GM12891 (cell line): ENCODE data around the gene SESTD1.
"Not testable (repeated sequence)": the region's sequence is repeated elsewhere in the genome, so short reads cannot be mapped to it uniquely, and the experiment has no call there.

ENCODE experiments used
- DNase-seq: peaks from one replicate; pipeline ENCODE4 v3.0.0; 2011; ENCODE audit warnings: low spot score; ENCODE audit not compliant: insufficient read length
- FAIRE-seq: peaks from 2 replicates; lab custom pipeline; 2011; peaks lifted over from hg19 to GRCh38; lab: Jason Lieb, UNC
- PAX5 ChIP-seq: IDR thresholded peaks from 2 replicates; pipeline ENCODE4 v1.6.1; 2011; ENCODE audit warnings: low read length, moderate library complexity, mild to moderate bottlenecking; ENCODE audit not compliant: insufficient read depth, severe bottlenecking
- POLR2A ChIP-seq: IDR thresholded peaks from 2 replicates; pipeline ENCODE4 v1.6.1; 2011; ENCODE audit warnings: low read depth, low read length, control low read depth
- POLR2AphosphoS5 ChIP-seq: IDR thresholded peaks from 2 replicates; pipeline ENCODE4 v1.6.1; 2011; ENCODE audit warnings: low read depth, low read length, control low read depth
- POU2F2 ChIP-seq: IDR thresholded peaks from 2 replicates; pipeline ENCODE4 v1.6.1; 2011; ENCODE audit warnings: low read depth, mild to moderate bottlenecking, control low read depth, low read length, moderate library complexity
- SPI1 ChIP-seq: IDR thresholded peaks from 2 replicates; pipeline ENCODE4 v1.6.1; 2011; ENCODE audit warnings: low read depth, low read length, control low read depth
- TAF1 ChIP-seq: IDR thresholded peaks from 2 replicates; pipeline ENCODE4 v1.6.1; 2011; ENCODE audit warnings: low read depth, low read length, control low read depth

Gene SESTD1

DNA sequence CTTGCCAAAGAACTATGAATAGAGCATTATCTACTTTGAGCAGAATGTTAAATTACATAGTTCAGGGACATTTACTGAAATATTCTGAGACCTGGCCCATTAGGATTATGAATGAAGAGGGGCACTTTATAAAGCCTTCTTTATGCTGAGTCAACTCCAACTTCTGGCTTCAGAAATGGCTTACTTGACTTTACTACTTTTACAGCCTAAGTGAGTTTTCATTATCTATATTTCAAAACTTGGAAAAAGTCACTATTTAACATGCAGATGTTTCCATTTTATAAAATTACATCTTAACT is 37.7 kb downstream of the SESTD1 start:
- DNase-seq (no peak), FAIRE-seq (no peak)
- TF ChIP-seq POLR2A (no peak), POU2F2 (no peak), POLR2AphosphoS5 (no peak), PAX5 (no peak), SPI1 (no peak), TAF1 (no peak)

DNA sequence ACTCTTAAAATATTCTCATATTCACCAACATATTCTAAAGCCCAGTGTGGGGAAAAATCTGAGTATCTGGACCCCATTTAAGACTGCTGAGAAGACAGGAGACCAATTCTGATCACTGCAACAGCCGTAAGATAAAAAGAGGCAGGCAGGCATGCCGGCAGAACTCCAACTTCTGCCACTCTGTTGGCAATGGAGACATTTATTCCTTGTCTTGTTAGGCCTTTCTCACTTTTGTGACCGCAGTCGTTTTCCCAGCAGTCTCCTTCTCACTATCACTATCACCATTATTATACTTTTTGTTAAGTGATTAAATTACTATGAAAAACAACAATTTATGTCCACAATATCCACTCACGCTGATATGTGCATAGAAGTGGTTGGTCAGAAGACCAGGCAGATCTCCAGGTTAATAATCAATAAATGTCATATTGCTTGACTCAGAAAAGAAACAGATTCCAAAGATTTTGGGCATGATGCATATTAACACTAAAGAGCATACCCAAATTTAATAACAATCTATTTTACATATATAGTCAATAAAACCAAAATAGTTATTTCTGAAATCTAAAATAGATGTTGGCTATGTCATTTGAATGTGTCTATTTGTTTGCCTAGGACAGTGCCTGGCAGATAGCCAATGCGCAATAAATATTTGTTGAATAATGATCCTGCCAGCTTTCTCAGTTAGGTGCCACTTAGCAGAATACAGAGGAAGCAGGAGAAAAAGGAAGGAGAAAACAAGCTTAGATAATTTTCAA is 38.2 kb downstream of the SESTD1 start:
- no peak for TF ChIP-seq POLR2AphosphoS5
- no peak for TF ChIP-seq POLR2A
- TF ChIP-seq POU2F2 = no peak
- no peak for TF ChIP-seq PAX5
- no peak for TF ChIP-seq TAF1
- TF ChIP-seq SPI1 = no peak
- FAIRE-seq (no peak), DNase-seq (no peak)

DNA sequence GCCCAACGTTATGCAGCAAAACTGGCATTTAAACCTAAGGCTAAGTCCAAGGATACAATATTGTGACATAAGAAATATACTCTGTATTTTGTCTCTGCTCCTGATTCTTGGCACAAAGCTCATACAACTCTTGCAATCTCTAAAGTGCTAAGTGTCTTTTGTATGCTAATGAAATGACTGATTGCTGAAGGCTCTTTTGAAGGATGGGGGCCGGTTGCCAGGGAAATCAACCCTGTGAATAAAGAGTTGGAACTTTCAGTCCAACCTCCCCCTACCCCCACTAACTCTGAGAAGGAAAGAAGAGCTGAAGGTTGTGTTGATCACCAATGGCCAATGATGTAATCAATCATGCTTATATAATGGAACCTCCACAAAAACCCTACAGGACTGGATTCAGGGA is 40.3 kb downstream of the SESTD1 start:
- no peak for FAIRE-seq
- no peak for TF ChIP-seq POLR2A
- no peak for TF ChIP-seq PAX5
- TF ChIP-seq POU2F2 = no peak
- no peak for TF ChIP-seq TAF1
- no peak for TF ChIP-seq SPI1
- TF ChIP-seq POLR2AphosphoS5 = no peak
- DNase-seq = no peak

DNA sequence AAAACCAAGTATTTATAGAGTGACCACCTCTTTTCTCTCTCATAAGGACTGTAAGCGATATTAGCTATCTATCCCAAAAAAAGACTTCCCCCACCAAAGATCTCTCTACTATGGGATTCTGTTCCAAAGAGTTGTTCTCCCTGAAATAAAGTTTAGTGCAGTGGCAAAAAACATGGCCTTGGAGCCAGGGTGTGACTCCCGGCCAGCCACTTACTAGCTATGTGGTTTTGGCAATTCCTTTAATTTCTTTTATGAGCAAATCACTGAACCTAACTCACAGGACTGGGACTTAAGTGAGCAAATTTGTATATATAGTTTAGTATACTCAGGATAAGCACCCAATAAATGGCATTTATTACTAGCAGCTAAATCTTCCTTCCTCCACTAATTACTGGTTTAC is 42.6 kb downstream of the SESTD1 start:
- TF ChIP-seq PAX5 = no peak
- TF ChIP-seq POLR2AphosphoS5 = no peak
- TF ChIP-seq POLR2A = no peak
- TF ChIP-seq SPI1 = no peak
- TF ChIP-seq TAF1 = no peak
- no peak for TF ChIP-seq POU2F2
- FAIRE-seq (no peak), DNase-seq (no peak)

DNA sequence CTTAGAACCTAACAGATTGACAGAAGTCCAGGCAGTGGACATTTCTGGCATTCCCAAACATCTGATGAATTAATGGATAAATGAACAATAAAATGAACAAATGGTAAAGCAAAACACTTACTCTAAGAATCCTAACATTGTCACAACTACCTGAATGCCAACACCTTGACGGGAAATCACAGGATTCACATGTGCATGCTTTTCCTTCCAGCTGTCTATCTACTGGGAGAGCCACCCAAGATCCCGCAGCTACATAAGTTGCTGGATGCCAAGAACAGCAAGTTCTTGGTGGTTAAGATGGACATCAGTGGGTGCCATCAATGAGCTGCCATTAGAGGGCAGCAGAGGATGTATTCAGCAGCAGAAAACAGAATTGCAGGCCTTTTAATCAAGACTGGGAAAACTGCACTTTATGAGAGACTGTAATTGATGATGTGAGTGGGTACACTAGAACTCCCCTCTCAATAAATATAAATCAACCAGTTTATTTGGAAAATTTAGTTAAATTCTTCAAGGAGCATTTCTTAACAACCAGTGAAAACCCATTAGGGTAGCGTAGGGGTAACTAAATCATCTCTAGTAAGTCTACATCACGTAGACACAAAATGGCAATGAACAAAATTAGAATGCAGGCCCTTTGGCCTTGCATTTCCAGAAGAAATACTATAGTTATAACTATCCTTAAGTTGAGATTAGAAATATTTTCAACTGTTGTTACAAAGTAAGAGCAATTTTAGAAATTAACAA is 45.6 kb downstream of the SESTD1 start:
- DNase-seq (peak; percentile 24), FAIRE-seq (peak; percentile 88)
- TF ChIP-seq POLR2AphosphoS5 (no peak), PAX5 (no peak), SPI1 (no peak)

DNA sequence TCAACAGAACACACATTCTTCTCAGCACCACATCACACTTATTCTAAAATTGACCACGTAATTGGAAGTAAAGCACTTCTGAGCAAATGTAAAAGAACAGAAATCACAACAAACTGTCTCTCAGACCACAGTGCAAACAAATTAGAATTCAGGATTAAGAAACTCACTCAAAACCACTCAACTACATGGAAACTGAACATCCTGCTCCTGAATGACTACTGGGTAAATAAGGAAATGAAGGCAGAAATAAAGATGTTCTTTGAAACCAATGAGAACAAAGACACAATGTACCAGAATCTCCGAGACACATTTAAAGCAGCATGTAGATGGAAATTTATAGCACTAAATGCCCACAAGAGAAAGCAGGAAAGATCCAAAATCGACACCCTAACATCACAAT is 50.0 kb downstream of the SESTD1 start:
- DNase-seq, FAIRE-seq: not testable (repeated sequence)

DNA sequence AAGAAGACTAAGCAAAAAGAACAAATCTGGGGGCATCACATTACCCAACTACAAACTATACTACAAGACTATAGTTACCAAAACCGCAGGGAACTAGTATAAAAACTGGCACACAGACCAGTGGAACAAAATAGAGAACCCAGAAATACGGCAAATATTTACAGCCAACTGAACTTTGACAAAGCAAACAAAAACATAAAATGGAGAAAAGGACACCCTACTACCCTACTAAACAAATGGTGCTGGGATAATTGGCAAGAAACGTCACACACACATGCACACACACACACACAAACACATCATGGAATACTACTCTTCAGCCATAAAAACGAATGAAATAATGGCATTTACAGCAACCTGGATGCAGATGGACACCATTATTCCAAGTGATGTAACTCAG is 53.3 kb downstream of the SESTD1 start:
- TF ChIP-seq PAX5 (no peak), POLR2AphosphoS5 (no peak), POU2F2 (no peak), POLR2A (no peak), SPI1 (no peak), TAF1 (no peak)
- FAIRE-seq = no peak

DNA sequence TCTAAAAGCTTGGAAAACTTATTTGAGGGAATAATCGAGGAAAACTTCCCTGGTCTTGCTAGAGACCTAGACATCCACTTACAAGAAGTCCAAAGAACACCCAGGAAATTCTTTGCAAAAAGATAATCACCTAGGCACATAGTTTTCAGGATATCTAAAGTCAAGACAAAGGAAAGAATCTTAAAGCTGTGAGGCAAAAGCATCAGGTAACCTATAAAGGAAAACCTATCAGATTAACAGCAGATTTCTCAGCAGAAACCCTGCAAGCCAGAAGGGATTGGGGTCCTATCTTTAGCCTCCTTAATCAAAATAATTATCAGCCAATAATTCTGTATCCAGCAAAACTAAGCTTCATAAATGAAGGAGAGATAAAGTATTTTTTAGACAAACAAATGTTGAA is 56.4 kb downstream of the SESTD1 start:
- not testable (repeated sequence) for FAIRE-seq, DNase-seq

More for the DNA sequence above, 53.3 kb downstream of the SESTD1 start:
- no peak for DNase-seq

DNA sequence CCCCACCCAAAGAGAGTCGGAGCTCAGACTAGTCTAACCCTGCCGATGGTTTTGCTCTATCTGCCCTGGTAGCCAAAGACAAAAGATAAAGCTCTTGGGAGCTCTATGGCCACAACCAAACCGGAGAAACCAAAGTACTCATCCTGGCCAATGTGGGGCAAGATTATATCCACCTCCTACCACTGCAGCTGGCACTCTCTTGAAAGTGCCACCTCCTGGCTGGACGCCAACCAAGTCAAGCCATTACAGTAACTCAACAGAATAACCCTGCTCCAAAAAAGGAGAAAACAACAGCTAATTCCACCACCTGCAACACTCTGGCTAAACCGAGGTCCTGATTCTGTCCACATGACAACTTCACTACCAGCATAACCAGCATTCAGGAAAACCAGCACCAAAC is 57.6 kb downstream of the SESTD1 start:
- TF ChIP-seq POLR2AphosphoS5 (no peak), POLR2A (no peak), PAX5 (no peak), TAF1 (no peak), SPI1 (no peak), POU2F2 (no peak)
- DNase-seq (no peak), FAIRE-seq (no peak)

DNA sequence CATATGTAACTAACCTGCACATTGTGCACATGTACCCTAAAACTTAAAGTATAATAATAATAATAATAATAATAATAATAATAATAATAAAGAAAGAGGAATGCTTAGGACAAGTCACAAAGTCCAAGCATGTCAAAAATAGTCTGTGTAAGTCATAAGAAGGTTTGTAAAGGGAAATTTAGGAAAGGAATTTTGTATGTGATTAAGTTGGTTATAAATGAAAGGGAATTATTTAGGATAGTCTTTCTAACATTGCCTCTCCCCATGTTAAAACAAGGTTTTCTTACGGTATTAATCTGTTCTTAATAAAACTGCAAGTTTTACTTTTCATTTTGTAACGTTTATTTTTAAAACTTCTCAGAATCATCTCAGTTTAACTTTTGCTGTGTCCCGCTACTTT is 62.8 kb downstream of the SESTD1 start:
- no peak for TF ChIP-seq TAF1
- TF ChIP-seq SPI1 = no peak
- TF ChIP-seq POLR2A = no peak
- no peak for TF ChIP-seq POLR2AphosphoS5
- TF ChIP-seq POU2F2 = no peak
- TF ChIP-seq PAX5 = no peak
- FAIRE-seq = no peak
- DNase-seq = no peak

DNA sequence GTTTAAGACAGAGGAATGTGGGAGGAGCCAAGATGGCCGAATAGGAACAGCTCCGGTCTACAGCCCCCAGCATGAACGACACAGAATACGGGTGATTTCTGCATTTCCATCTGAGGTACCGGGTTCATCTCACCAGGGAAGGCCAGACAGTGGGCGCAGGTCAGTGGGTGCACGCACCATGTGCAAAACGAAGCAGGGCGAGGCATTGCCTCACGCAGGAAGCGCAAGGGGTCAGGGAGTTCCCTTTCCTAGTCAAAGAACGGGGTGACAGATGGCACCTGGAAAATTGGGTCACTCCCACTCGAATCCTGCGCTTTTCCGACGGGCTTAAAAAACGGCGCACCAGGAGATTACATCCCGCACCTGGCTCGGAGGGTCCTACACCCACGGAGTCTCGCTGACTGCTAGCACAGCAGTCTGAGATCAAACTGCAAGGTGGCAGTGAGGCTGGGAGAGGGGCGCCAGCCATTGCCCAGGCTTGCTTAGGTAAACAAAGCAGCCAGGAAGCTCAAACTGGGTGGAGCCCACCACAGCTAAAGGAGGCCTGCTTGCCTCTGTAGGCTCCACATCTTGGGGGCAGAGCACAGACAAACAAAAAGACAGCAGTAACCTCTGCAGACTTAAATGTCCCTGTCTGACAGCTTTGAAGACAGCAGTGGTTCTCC is 68.6 kb downstream of the SESTD1 start:
- DNase-seq, FAIRE-seq: not testable (repeated sequence)
